ENCODE data around the gene ERN1. TPM values are rescaled to one million over a fixed set of nuclear protein-coding genes. Genes with fewer than 3 reads are reported as not detected.

Gene ERN1
- total RNA-seq, 1 donor from 2014 or later: 14.9 TPM

DNA sequence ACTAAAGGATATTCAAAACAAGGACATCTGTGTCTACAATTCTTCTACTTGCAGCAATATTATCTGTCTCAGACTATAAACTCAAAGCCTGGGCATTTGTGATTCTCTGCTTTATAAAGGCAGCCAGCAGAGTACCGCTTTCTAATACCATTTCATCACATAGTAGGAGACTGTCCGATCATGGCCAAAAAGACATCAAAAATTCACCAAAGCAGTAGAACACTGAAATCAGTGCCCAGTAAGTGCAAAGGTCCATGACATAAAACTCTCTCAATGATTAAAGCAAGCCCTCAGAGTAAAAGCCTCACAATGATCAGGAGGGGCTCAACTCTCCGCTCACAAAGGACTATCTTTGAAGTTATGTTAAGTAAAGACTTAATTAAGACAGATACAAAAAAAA lies 23.0 kb downstream of the ERN1 start:
- no peak overlapping the region for H3K27ac Mint-ChIP-seq (ENCODE audit: unreplicated experiment)
- TF ChIP-seq, protein P1, sequence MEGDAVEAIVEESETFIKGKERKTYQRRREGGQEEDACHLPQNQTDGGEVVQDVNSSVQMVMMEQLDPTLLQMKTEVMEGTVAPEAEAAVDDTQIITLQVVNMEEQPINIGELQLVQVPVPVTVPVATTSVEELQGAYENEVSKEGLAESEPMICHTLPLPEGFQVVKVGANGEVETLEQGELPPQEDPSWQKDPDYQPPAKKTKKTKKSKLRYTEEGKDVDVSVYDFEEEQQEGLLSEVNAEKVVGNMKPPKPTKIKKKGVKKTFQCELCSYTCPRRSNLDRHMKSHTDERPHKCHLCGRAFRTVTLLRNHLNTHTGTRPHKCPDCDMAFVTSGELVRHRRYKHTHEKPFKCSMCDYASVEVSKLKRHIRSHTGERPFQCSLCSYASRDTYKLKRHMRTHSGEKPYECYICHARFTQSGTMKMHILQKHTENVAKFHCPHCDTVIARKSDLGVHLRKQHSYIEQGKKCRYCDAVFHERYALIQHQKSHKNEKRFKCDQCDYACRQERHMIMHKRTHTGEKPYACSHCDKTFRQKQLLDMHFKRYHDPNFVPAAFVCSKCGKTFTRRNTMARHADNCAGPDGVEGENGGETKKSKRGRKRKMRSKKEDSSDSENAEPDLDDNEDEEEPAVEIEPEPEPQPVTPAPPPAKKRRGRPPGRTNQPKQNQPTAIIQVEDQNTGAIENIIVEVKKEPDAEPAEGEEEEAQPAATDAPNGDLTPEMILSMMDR (IDR thresholded peaks at IDR 0.05): no peak
- DNase-seq (ENCODE audit: low spot score): no peak
- no peaks in the 10 kb centered on the region for H3K36me3 Mint-ChIP-seq (ENCODE audit: low read depth)
- no peak overlapping the region for H3K4me3 Mint-ChIP-seq (ENCODE audit: unreplicated experiment)
- H3K27me3 Mint-ChIP-seq (ENCODE audit: low read depth): no peaks in the 10 kb centered on the region
- H3K4me1 Mint-ChIP-seq (ENCODE audit: low read depth): peaks cover 53% of the 10 kb centered on the region
- H3K9me3 Mint-ChIP-seq (ENCODE audit: low read depth): no peaks in the 10 kb centered on the region

GRCh38 chr17:64103391-64104364 lies 26.3 kb downstream of the ERN1 start:
- no peaks in the 10 kb centered on the region for H3K27me3 Mint-ChIP-seq (ENCODE audit: low read depth)
- H3K4me1 Mint-ChIP-seq (ENCODE audit: low read depth): peaks cover 33% of the 10 kb centered on the region
- no peak overlapping the region for H3K27ac Mint-ChIP-seq (ENCODE audit: unreplicated experiment)
- TF ChIP-seq, protein P1 (IDR thresholded peaks at IDR 0.05): no peak
- no peak overlapping the region for H3K4me3 Mint-ChIP-seq (ENCODE audit: unreplicated experiment)
- DNase-seq (ENCODE audit: low spot score): no peak
- no peaks in the 10 kb centered on the region for H3K9me3 Mint-ChIP-seq (ENCODE audit: low read depth)
- no peaks in the 10 kb centered on the region for H3K36me3 Mint-ChIP-seq (ENCODE audit: low read depth)

DNA sequence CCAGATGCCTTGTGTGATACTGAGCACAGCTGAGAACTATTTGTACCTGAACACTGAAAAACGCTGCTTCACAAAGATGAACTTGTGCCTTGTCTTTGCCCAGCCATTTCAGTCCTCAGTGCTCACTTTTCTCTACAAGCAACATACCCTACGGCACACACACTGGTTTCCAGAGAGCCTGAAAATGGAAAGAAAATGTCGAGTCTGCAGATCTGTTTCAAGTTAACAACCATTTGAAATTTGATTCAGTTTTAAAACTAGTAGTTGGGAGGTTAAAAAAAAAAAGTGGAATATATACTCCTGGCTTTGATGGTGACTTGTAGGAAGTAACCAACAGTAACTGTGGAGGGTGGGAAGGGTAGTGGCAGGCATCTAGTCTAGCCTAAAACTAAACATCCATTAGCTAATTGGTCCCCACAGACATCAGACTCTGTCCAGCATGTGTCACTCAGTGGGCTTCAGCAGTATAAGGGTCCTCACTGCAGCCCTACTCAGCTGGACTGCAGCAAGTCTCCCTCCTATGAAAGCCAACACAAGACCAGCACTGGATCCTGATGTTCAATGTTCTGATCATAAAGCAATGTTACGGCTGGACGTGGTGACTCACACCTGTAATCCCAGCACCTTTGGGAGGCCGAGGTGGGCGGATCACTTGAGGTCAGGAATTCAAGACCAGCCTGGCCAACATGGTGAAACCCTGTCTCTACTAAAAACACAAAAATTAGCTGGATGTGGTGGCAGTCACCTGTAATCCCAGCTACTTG lies 27.1 kb downstream of the ERN1 start:
- H3K9me3 Mint-ChIP-seq (ENCODE audit: low read depth): no peaks in the 10 kb centered on the region
- H3K4me3 Mint-ChIP-seq (ENCODE audit: unreplicated experiment): no peak overlapping the region
- H3K27ac Mint-ChIP-seq (ENCODE audit: unreplicated experiment): no peak overlapping the region
- H3K27me3 Mint-ChIP-seq (ENCODE audit: low read depth): no peaks in the 10 kb centered on the region
- no peak for DNase-seq (ENCODE audit: low spot score)
- TF ChIP-seq, protein P1 (IDR thresholded peaks at IDR 0.05): no peak
- H3K4me1 Mint-ChIP-seq (ENCODE audit: low read depth): peaks cover 34% of the 10 kb centered on the region
- H3K36me3 Mint-ChIP-seq (ENCODE audit: low read depth): no peaks in the 10 kb centered on the region

DNA sequence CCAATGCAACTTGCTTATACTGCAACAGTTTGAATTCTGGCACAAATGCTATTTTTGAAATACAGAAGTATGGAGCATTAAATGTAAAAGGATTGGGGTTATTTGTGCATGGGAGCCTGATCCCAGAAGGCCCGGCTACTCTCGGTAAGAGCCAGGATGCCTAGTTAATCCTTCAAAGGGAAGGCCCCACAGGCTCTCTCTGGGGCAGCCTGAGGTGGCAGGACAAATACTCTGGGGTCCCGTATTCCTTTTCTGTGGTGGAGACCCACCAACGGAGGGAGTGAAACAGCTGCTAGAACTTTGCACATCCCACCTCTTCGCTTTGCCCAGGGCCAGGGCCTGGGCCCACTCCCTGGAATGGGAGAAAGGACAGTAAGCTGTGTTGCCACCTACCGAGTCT lies 30.4 kb downstream of the ERN1 start:
- no peak overlapping the region for H3K4me3 Mint-ChIP-seq (ENCODE audit: unreplicated experiment)
- DNase-seq (ENCODE audit: low spot score): no peak
- peaks cover 2% of the 10 kb centered on the region for H3K36me3 Mint-ChIP-seq (ENCODE audit: low read depth)
- H3K4me1 Mint-ChIP-seq (ENCODE audit: low read depth): peaks cover 37% of the 10 kb centered on the region
- H3K9me3 Mint-ChIP-seq (ENCODE audit: low read depth): no peaks in the 10 kb centered on the region
- no peak overlapping the region for H3K27ac Mint-ChIP-seq (ENCODE audit: unreplicated experiment)
- TF ChIP-seq, protein P1 (IDR thresholded peaks at IDR 0.05): no peak
- H3K27me3 Mint-ChIP-seq (ENCODE audit: low read depth): no peaks in the 10 kb centered on the region

DNA sequence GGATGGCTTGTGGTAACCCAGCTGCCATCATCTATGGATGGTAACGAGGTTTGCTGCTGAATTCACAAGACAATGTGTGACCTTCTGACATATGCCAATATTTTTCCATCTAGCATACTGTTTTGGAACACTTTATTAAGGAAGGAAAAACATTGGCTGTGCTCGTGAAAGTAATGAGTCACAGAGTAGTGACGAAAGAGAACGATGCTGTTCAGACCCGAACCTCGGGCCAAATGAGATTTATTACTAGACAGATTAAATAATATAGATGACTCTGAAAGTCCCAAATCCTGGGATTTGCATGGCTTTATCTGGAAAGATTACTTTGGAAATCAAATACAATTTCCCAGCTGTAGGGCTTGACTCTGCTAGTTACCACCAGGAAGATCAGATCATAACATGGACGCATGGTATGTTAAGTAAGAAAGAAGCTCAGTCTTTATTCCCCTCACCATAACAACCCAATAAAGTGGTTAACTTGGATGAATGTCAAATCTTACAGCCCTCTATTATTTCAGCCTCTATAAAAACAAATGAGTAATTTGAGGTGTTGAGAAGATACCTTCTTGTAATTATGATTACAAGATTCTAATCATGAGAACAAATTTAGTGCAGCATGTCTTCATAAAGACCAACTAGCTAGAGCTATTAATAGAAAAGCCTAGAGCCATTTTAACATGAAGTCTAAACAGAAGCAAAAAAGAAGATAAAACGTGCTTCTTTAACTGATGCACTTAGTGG lies 32.6 kb downstream of the ERN1 start:
- TF ChIP-seq, protein P1 (IDR thresholded peaks at IDR 0.05): no peak
- peak overlapping the region; percentile 57 for H3K27ac Mint-ChIP-seq (ENCODE audit: unreplicated experiment)
- H3K4me3 Mint-ChIP-seq (ENCODE audit: unreplicated experiment): no peak overlapping the region
- H3K4me1 Mint-ChIP-seq (ENCODE audit: low read depth): peaks cover 29% of the 10 kb centered on the region
- no peaks in the 10 kb centered on the region for H3K27me3 Mint-ChIP-seq (ENCODE audit: low read depth)
- no peak for DNase-seq (ENCODE audit: low spot score)
- H3K36me3 Mint-ChIP-seq (ENCODE audit: low read depth): peaks cover 3% of the 10 kb centered on the region
- no peaks in the 10 kb centered on the region for H3K9me3 Mint-ChIP-seq (ENCODE audit: low read depth)
